Adrenal gland (tissue), 12 donors: ENCODE data around the gene GRIK1. TPM values are rescaled to one million over a fixed set of nuclear protein-coding genes. Genes with fewer than 3 reads are reported as not detected.

ENCODE experiments used
- DNase-seq, 7 donors: peaks; one replicate each; pipeline ENCODE4 v3.0.0-alpha.2; 2019 to 2020
- H3K27ac ChIP-seq, 5 donors: fragments of 200-600 bp; sonication (generic) in 4 of 5; 1 replicate in 3 of 5; 2 replicates in 2 of 5; pipeline versions ENCODE4 v1.5.1 to v1.8.0; 2016 to 2020; ENCODE audit warnings: mild to moderate bottlenecking in 1 of 5
- H3K27me3 ChIP-seq: fragments of 200-600 bp; 2 replicates; pipeline ENCODE4 v1.8.0; 2021
- H3K36me3 ChIP-seq, 2 donors: fragments of 200-600 bp; replicated peaks in 1 of 2; 1 replicate in 1 of 2; 2 replicates in 1 of 2; pipeline versions ENCODE4 v1.5.1 to v1.8.0; 2018 to 2022
- H3K4me1 ChIP-seq, 2 donors: fragments of 200-600 bp; replicated peaks in 1 of 2; 1 replicate in 1 of 2; 2 replicates in 1 of 2; pipeline versions ENCODE4 v1.5.1 to v1.8.0; 2018 to 2021
- H3K4me3 ChIP-seq, 4 donors: fragments of 200-600 bp; sonication (generic) in 3 of 4; one replicate each; pipeline ENCODE4 v1.5.1; 2016 to 2018
- H3K9me3 ChIP-seq, 3 donors: fragments of 200-600 bp; sonication (generic) in 1 of 3; replicated peaks in 1 of 3; 1 replicate in 2 of 3; 2 replicates in 1 of 3; pipeline versions ENCODE4 v1.5.1 to v1.8.0; 2016 to 2021
- POLR2A ChIP-seq, 2 donors: fragments of 450-650 bp; IDR thresholded peaks; one replicate each; pipeline ENCODE4 v1.6.1; 2017; ENCODE audit warnings: antibody characterized with exemption in 2 of 2, mild to moderate bottlenecking in 2 of 2, moderate library complexity in 1 of 2
- WGBS, 4 donors: extraction: QIAGEN DNeasy Blood & Tissue Kit in 2 of 4; methylation state at CpG; one replicate each; pipeline versions ENCODE4 v1.1.5 to v1.1.7; 2013 to 2017; 5-methylcytosine and 5-hydroxymethylcytosine counted together
- intact Hi-C, 2 donors: fragments of 100-400 bp; cut with DNase I; formaldehyde crosslinking; loops; one replicate each; pipeline versions ENCODE4 v1.14.1 to v1.15.0; 2022 to 2023
- polyA plus RNA-seq, 3 donors: library from polyadenylated mRNA; stranded (reverse); fragments of 200-250 nt in 2 of 3; fragments of 350-450 nt in 1 of 3; fragmentation: Illumina TruSeq in 1 of 3; extraction: RNeasy Lipid Tissue Mini Kit (QIAGEN cat#74804) in 1 of 3; gene quantifications; one replicate each; pipeline ENCODE4 v1.2.3, GENCODE V29; 2013 to 2014
- total RNA-seq, 9 donors: library from RNA; depleted of rRNA in 4 of 9; stranded (reverse); fragments of >200 nt in 4 of 9; fragments of 120-200 nt in 1 of 9; fragmentation: NEBNext Ultra II Directional in 1 of 9; extraction: Animal tissue kit (Norgen Biotek cat#: 25700) in 1 of 9; gene quantifications; one replicate each; pipeline versions ENCODE4 v1.1.0 to v1.2.4, GENCODE V29; 2013 to 2023
- TF ChIP-seq, protein P1 (sequence below), 6 experiments: fragments of 450-650 bp in 4 of 6; fragments of 200-600 bp in 2 of 6; sonication (generic) in 1 of 6; IDR thresholded peaks; 1 replicate in 5 of 6; 2 replicates in 1 of 6; pipeline versions ENCODE4 v1.5.1 to v1.8.0; 2016 to 2021; ENCODE audit warnings: antibody characterized with exemption in 6 of 6, mild to moderate bottlenecking in 2 of 6, moderate library complexity in 1 of 6
- donor health status: healthy with polysubstance abuse.
- donor health status: Bipolar disorder and iron deficiency.
- donor health status: DM: yes; HTN: yes; CAD: no.
- donor health status: DM: no; HTN: no; CAD: no.
- donor health status: DM: no; HTN: no; CAD: no.
- donor health status: DM: yes; HTN: yes; CAD: no.

GRIK1 gene
- total and polyA plus RNA-seq, 12 donors = 0.23 to 47.4 (median 8.1) TPM; not detected in 3

DNA sequence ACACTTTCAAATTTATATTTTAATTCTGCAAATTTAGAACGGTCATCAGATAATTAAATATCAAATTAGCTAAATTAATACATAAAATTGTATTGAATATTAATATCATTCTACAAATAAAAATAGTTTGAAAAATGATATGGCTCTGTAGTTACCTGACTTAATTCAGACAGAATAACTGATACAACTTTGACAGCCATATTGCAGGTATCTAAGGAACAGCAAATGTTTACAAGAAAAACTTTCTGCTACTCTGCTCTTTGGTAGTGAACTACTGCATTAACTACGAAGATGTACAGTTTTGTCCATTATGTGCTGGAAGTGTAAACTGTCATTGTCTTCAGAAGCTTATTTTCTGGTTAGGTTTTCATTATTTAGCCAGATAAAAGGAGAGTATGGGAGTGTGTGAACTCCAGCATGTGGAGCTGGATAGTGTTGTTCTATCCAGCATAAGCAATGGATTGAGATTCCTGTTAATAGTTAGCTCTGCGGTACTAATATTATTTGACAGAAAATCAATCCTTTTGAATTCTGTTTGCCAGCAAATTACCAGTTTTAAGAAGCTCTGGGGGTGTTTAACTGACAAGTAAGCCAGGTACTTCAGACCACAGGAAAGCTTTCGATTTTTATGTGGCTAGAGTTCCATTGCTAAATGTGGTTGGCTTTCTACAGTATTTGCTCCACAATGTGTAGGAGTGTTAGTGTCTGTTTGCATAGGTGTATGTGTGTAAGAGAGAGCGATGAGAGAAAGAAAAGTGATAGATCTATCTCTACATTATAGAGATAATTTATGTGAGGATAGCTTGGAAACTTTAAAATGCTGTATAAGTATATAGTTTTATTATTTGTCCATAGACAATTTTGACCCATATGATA, 247.9 kb downstream of the GRIK1 start:
- 76 to 83% (median 83%) methylated on average over 5 of the region's 5 CpGs for WGBS, 4 donors
- TF ChIP-seq POLR2A (IDR thresholded peaks at IDR 0.05) = no peak
- TF ChIP-seq, protein P1, sequence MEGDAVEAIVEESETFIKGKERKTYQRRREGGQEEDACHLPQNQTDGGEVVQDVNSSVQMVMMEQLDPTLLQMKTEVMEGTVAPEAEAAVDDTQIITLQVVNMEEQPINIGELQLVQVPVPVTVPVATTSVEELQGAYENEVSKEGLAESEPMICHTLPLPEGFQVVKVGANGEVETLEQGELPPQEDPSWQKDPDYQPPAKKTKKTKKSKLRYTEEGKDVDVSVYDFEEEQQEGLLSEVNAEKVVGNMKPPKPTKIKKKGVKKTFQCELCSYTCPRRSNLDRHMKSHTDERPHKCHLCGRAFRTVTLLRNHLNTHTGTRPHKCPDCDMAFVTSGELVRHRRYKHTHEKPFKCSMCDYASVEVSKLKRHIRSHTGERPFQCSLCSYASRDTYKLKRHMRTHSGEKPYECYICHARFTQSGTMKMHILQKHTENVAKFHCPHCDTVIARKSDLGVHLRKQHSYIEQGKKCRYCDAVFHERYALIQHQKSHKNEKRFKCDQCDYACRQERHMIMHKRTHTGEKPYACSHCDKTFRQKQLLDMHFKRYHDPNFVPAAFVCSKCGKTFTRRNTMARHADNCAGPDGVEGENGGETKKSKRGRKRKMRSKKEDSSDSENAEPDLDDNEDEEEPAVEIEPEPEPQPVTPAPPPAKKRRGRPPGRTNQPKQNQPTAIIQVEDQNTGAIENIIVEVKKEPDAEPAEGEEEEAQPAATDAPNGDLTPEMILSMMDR (IDR thresholded peaks at IDR 0.05) = no peak
- Histone ChIP-seq H3K4me3 (no peak overlapping the region), H3K36me3 (no peaks in the 10 kb centered on the region), H3K9me3 (no peaks in the 10 kb centered on the region), H3K4me1 (no peaks in the 10 kb centered on the region), H3K27me3 (no peaks in the 10 kb centered on the region), H3K27ac (no peak overlapping the region)
- no peak for DNase-seq
- intact Hi-C loops = no loop called here

DNA sequence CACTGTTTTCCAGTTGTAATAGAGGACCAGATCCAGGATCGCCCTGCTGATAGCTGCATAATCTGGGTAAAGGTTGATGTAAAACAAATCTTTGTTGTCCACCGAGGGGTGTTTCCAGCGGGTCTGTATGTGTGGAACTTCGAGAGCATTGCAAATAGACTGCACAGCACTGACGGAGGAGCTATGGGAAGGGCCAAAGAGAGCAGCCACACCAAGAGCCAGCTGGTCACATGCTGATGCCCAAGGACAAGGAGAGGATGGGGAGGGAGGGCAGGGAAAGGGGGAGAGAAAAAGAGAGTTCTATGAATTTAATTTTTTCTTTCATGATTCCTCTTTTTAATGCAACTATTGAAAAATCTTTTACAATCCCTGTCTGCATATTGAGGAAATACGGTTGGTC, 250.0 kb downstream of the GRIK1 start:
- WGBS, 4 donors = 83 to 92% (median 89%) methylated on average over 4 to 6 of the region's 6 CpGs

DNA sequence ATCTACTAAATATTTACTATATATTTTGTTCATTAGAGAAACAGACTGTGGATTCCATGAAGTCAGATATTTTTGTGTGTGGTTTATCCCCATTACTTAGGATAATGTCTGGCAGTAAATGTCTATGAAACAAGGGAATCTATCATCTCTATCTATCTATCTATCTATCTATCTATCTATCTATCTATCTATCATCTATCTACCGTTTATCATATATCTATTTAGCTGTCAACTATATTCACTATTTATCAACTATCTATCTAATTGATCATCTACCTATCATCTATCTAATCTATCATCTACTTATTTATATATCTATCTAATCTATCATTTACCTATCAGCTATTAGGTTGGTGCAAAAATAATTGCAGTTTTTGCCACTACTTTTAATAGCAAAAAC, 255.7 kb downstream of the GRIK1 start:
- 80 to 92% (median 86%) methylated on average over 1 of the region's 1 CpG for WGBS, 4 donors
- Histone ChIP-seq H3K9me3 (no peaks in the 10 kb centered on the region), H3K4me1 (no peaks in the 10 kb centered on the region), H3K36me3 (no peaks in the 10 kb centered on the region), H3K27ac (no peak overlapping the region), H3K27me3 (no peaks in the 10 kb centered on the region), H3K4me3 (no peak overlapping the region)
- intact Hi-C loops = no loop called here
- DNase-seq = no peak
- TF ChIP-seq, protein P1 (IDR thresholded peaks at IDR 0.05) = no peak
- TF ChIP-seq POLR2A (IDR thresholded peaks at IDR 0.05) = no peak

More for the DNA sequence above, 250.0 kb downstream of the GRIK1 start:
- no peaks in the 10 kb centered on the region for H3K27me3 ChIP-seq
- H3K4me3 ChIP-seq = no peak overlapping the region
- TF ChIP-seq, protein P1 (IDR thresholded peaks at IDR 0.05) = no peak
- TF ChIP-seq POLR2A (IDR thresholded peaks at IDR 0.05) = no peak
- no peak overlapping the region for H3K27ac ChIP-seq
- no peaks in the 10 kb centered on the region for H3K4me1 ChIP-seq
- H3K9me3 ChIP-seq = no peaks in the 10 kb centered on the region
- no peak for DNase-seq
- intact Hi-C loops = no loop called here
- H3K36me3 ChIP-seq = no peaks in the 10 kb centered on the region

DNA sequence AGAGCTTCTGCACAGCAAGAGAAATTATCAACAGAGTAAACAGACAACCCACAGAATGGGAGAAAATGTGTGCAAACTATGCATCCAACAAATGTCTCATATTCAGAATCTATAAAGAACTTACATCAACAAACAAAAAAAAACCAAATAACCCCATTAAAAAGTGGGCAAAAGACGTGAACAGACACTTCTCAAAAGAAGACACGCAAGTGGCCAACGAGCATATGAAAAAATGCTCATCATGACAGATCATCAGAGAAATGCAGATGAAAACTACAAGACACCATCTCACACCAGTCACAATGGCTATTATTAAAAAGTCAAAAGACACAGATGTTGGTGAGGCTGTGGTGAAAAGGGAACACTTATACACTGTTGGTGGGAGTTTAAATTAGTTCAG, 257.0 kb downstream of the GRIK1 start:
- no peaks in the 10 kb centered on the region for H3K9me3 ChIP-seq
- no peak for TF ChIP-seq POLR2A (IDR thresholded peaks at IDR 0.05)
- TF ChIP-seq, protein P1 (IDR thresholded peaks at IDR 0.05) = no peak
- no peaks in the 10 kb centered on the region for H3K27me3 ChIP-seq
- no peaks in the 10 kb centered on the region for H3K36me3 ChIP-seq
- 85 to 91% (median 89%) methylated on average over 3 of the region's 3 CpGs for WGBS, 4 donors
- H3K4me1 ChIP-seq = no peaks in the 10 kb centered on the region
- intact Hi-C loops = no loop called here
- DNase-seq = no peak
- no peak overlapping the region for H3K27ac ChIP-seq
- H3K4me3 ChIP-seq = no peak overlapping the region
